IMR-90 (cell line): ENCODE measurements around the gene SLC4A4.

Source experiments
- CEBPB ChIP-seq: IDR thresholded peaks from 2 replicates; pipeline ENCODE4 v1.6.1; 2012; ENCODE audit warnings: low read depth, low read length, improper control_type of control experiment
- CTCF ChIP-seq: conservative IDR thresholded peaks from 2 replicates; pipeline ENCODE4 v1.5.1; 2012; ENCODE audit warnings: mild to moderate bottlenecking, low read depth, low read length, improper control_type of control experiment
- MAFK ChIP-seq: IDR thresholded peaks from 2 replicates; pipeline ENCODE4 v1.6.1; 2012; ENCODE audit warnings: low read depth, low read length, improper control_type of control experiment
- MXI1 ChIP-seq: IDR thresholded peaks from 2 replicates; pipeline ENCODE4 v1.6.1; 2012; ENCODE audit warnings: low read depth, mild to moderate bottlenecking, low read length, moderate library complexity, borderline replicate concordance
- POLR2A ChIP-seq: IDR thresholded peaks from 2 replicates; pipeline ENCODE4 v1.6.1; 2012; ENCODE audit warnings: mild to moderate bottlenecking, low read depth, low read length
- RFX5 ChIP-seq: IDR thresholded peaks from 2 replicates; pipeline ENCODE4 v1.8.0; 2012; ENCODE audit warnings: low read depth, mild to moderate bottlenecking, low read length, moderate library complexity
- TF ChIP-seq, protein P1 (sequence below): fragments of 150-350 bp; IDR thresholded peaks from 2 replicates; pipeline ENCODE4 v1.6.1; 2017; ENCODE audit warnings: mild to moderate bottlenecking, antibody characterized with exemption, low read length, low read depth

DNA sequence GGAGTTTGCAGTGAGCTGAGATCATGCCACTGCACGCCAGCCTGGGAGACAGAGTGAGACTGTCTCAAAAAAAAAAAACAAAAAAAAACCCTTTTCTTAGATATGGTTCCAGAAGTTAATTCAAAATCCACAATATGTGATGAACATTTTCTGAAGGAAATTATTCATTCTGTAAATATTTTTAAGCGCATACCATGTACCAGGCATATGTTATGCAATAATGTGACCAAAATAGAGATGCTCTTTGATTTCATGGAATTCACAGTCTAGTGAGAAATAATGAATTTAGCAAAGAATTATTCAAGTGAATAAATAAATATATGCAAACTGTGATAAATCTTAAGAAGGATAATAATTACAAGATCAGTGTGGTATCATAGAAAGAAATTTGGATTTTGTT lies 270.3 kb downstream of the SLC4A4 start:
- TF ChIP-seq CTCF (no peak), CEBPB (peak; percentile 49; the same call in 1 of the 2 replicates), POLR2A (no peak), RFX5 (no peak), MXI1 (no peak), MAFK (no peak)
- TF ChIP-seq, protein P1, sequence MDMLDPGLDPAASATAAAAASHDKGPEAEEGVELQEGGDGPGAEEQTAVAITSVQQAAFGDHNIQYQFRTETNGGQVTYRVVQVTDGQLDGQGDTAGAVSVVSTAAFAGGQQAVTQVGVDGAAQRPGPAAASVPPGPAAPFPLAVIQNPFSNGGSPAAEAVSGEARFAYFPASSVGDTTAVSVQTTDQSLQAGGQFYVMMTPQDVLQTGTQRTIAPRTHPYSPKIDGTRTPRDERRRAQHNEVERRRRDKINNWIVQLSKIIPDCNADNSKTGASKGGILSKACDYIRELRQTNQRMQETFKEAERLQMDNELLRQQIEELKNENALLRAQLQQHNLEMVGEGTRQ: no peak
